SH-SY5Y (cell line): ENCODE data around the gene HMCN2.

Experiments used
- GATA2 ChIP-seq: IDR thresholded peaks from 2 replicates; pipeline ENCODE4 v1.6.1; 2011; ENCODE audit warnings: mild to moderate bottlenecking, low read depth, low read length
- GATA3 ChIP-seq: IDR thresholded peaks from 2 replicates; pipeline ENCODE4 v1.6.1; 2011; ENCODE audit warnings: low read depth, mild to moderate bottlenecking, low read length, moderate library complexity

The HMCN2 gene

DNA sequence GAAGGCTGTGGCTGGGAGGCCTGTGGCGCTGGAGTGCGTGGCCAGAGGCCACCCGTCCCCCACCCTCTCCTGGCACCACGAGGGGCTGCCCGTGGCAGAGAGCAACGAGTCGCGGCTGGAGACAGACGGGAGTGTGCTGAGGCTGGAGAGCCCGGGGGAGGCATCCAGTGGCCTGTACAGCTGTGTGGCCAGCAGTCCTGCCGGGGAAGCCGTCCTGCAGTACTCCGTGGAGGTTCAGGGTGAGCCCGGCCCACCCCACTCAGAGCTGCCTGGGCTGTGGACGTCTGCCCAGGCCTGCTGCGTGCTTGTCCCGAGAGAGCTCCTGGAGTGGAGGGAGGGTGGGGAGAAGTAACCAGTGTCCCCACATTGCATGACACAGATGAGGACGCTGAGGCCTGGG lies 89.2 kb downstream of the HMCN2 start:
- TF ChIP-seq GATA2 = no peak
- no peak for TF ChIP-seq GATA3

DNA sequence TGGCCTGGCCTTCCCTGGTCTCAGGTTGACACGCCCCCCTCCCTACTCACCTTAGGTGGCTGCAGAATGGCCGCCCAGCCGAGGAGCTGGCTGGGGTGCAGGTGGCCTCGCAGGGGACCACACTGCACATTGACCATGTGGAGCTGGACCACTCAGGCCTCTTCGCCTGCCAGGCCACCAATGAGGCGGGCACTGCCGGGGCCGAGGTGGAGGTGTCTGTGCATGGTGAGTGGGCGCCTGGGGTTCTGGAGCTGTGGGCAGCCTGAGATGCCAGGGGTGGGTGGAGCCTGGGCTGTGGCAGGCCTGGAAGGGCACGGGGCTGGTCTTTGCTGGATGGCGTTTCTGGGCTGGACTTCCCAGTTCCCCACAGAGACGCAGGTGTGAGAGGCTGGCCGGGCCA lies 90.5 kb downstream of the HMCN2 start:
- TF ChIP-seq GATA2 (no peak), GATA3 (no peak)

DNA sequence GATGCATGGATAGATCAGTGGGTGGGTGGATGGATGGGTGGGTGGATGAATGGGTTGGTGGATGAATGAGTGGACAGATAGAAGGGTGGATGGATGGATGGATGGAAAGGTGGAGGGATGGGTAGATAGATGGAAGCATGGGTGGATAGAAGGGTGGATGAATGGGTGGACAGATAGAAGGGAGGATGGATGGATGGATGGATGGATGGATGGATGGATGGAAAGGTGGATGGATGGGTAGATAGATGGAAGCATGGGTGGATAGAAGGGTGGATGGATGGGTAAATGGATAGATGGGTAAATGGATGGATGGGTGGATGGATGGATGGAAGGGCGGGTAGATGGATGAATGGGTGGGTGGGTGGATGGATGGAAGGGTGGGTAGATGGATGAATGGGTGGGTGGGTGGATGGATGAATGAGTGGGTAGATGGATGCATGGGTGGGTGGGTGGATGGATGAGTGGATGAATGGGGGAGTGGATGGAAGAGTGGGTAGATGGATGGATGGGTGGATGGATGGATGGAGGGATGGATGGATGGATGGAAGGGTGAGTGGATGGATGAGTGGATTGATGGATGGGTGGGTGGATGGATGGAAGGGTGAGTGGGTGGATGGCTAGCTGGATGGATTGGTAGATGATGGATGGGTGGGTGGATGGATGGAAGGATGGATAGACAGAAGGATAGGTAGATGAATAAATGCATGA lies 91.5 kb downstream of the HMCN2 start:
- TF ChIP-seq GATA2 (no peak), GATA3 (no peak)

DNA sequence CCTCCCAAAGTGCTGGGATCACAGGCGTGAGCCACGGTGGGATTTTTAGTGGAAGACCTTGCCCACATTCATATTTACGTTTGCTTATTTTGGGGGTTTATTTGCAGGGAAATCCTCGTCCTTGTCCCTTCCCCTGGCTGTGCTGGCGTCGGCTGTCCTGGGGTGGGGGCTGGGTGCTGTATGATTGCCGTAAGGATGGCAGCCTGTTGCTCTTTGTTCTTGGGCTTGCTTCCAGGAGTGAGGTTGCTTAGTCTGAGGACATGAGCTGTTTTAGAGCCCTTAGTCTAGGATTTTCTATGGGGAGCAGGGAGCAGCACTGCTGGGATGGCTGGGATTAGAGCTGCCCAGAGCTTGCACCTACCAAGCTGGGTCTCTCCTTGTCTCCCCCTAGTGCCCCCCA lies 93.4 kb downstream of the HMCN2 start:
- TF ChIP-seq GATA3 (no peak), GATA2 (no peak)

DNA sequence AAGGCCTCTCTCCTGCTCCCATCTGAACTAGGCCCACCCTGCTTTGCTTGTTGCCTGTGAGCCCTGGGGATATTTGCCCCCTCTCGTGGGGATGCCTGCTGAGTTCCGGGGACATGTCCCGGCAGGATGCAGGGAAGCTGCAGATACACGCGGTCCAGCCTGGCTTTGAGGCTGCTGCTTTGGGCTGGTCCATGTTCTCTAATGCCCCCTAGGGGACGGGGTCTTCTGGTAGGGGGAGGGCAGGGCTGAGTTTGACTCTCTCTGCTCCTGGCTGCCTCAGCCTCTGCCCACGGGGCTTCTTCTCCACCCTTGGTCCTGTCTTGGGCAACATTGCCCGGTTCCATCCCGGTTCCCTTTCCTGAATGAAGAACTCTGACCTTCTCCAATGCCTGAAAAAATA lies 94.3 kb downstream of the HMCN2 start:
- no peak for TF ChIP-seq GATA2
- no peak for TF ChIP-seq GATA3

DNA sequence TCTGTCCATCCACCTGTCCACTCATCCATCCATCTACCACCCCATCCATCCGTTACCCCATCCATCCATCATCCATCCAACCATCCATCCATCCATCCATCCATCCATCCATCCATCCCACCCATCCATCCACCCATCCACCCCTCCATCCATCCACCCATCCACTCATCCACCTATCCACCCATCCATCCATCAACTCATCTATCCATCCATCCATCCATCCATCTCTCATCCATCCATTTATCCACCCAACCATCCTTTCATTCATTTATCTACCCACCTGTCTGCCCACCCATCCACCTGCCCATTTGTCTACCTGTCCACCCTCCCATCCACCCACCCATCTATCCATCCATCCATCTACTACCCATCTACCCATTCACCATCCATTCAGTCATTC lies 95.1 kb downstream of the HMCN2 start:
- no peak for TF ChIP-seq GATA3
- no peak for TF ChIP-seq GATA2

DNA sequence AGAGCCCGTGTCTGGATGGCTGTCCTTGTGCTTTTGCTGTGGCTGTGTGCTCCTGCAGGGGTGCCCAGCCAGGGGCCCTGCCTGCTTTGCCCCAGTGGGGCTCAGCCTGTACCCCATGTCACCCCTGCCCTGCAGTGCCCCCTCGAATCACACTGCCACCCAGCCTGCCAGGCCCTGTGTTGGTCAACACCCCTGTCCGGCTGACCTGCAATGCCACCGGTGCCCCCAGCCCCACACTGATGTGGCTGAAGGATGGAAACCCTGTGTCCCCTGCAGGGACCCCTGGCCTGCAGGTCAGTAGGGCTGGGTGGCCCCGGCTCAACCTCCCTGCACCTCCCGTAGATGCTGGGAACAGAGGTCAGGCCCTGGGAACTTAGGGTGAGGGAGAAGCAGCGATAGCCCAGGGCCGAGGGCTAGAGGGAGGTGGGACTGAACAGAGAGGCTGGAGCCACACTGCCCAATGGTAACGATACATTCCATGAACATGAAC lies 96.4 kb downstream of the HMCN2 start:
- TF ChIP-seq GATA3 (no peak), GATA2 (no peak)

DNA sequence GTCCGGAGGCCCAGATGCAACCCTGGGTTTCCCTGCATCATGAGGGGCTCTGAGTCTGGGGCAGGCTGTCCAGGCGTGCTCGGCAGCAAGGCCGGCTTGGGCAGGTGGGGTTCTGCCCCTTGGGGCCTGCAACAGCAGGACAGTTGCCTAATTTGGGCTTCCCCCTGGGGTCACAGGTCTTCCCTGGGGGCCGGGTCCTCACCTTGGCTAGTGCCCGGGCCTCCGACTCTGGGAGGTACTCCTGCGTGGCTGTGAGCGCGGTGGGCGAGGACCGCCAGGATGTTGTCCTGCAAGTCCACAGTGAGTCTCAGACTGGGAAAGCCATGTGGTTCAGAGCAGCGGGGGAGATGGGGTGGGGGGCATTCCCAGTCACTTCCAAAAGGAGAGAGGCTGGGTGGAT lies 97.1 kb downstream of the HMCN2 start:
- no peak for TF ChIP-seq GATA2
- TF ChIP-seq GATA3 = no peak

DNA sequence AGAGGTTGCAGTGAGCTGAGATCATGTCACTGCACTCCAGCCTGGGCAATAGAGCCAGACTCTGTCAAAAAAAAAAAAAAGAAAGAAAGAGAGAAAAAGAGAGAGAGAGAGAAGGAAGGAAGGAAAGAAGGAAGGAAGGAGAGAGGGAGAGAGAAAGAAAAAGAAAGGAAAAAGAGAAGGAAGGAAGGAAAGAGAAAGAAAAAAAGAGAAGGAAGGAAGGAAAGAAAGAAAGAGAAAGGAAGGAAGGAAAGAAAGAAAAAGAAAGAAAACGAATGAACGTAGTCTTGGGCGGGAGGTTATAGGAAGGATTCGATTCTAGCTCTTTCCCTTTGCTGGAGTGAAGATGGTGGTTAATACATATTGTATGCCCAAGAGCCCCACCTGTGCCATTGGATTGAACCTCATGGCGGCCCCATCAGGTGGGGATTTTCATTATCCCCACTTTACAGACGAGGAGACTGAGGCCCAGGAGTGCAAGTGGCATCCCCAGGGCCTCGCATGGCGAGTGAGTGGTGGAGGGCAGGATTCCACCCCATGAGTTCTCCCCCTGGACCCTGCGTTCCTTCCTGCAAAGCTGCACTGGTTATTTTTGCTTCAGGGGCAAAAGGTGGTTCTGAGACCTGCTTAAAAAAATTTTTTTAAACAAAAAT lies 98.3 kb downstream of the HMCN2 start:
- TF ChIP-seq GATA2 = no peak
- TF ChIP-seq GATA3 = no peak

DNA sequence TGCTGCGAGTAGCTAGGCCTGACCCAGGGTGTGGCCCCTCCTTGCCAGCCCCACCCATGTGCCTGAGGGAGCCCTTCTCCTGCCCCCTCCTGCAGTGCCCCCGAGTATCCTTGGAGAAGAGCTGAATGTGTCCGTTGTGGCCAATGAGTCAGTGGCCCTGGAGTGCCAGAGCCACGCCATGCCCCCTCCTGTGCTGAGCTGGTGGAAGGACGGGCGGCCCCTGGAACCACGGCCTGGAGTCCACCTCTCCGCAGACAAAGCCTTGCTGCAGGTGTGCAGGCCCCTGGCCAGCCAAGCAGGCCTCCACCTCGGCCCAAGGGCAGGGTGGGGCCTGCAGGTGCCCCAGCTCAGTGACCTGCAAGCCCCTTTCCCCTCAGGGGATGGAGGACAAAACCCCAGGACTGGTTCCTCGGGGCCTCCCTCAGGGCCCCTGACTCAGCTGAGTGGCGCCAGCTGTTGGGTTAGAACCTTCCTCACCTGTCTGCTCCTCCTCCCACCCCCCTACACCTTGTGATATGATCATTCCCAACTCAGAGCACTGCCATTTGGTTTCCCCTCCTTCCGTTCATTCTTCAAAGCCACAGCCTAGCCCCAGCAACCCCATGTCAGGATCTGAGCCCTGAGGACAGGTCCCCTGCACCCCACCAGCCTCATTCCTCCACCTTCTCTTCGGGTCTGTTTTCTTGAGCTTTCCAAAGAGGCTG lies 99.2 kb downstream of the HMCN2 start:
- no peak for TF ChIP-seq GATA2
- TF ChIP-seq GATA3 = no peak

DNA sequence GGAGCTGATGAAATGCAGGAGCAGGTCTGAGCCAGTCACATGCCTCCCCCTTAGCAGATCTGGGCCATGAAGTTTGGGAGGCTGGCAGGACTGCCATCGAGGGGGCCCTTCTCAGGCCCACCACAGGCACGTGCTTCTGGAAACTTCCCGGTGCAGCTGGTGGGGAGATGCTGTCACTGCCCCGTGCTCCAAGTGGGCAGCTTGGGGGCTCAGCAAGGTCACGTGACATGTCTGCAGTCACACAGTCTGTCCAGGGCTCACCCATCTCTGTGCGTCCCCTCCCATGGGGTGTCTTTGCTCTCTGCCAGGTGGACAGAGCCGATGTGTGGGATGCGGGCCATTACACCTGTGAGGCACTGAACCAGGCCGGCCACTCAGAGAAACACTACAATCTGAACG lies 99.8 kb downstream of the HMCN2 start:
- TF ChIP-seq GATA3 = no peak
- no peak for TF ChIP-seq GATA2

DNA sequence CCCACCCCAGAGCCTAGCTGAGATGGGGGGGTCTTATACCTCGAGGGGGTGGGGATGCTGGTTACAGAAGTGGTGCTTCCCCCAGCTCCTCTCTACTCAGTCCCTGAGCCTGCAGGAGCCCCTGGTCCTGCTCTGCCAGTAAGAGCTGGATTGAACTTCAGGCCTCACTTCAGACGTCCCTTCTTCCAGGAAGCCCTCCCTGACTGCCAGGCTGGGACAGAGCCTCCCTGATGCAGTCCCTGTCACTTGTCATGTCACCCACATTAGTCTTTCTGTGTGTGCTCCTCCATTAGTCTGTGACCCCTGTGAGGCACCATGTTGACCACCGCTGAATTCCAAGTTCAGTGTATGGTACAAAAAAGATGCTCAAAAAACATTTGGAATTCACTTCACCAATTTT lies 100.5 kb downstream of the HMCN2 start:
- TF ChIP-seq GATA2 (no peak), GATA3 (no peak)

DNA sequence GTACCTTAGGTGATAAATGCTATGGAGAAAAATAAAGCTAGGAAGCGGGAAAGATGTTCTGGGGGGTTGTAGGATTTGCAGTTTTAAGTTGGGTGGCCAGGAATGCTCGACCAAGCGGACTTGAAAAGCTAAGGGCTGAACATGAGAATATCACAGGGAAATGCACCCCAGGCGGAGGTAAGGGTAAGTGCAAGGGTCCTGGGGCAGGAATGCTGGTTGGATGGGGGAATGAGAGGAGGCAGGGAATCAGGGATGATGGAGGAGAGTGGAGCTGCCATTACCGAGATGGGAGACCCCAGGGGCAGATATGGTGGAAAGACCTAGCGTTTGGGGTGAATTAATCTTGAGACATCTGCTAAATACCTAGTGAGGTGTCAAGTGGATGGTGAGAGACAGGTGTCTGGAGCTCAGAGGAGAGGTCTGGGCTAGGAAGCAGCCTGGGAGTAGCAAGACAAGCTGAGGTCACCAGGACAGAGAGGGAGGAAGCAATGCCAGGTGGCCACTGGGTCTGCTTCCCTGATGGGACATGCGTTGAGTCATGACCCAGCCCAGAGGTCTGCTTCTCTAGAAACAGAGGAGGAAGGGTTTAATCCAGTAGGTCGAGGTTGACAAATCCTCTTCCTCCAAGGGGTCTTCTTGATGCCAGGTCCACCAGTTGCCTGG lies 101.5 kb downstream of the HMCN2 start:
- TF ChIP-seq GATA2 (no peak), GATA3 (no peak)

DNA sequence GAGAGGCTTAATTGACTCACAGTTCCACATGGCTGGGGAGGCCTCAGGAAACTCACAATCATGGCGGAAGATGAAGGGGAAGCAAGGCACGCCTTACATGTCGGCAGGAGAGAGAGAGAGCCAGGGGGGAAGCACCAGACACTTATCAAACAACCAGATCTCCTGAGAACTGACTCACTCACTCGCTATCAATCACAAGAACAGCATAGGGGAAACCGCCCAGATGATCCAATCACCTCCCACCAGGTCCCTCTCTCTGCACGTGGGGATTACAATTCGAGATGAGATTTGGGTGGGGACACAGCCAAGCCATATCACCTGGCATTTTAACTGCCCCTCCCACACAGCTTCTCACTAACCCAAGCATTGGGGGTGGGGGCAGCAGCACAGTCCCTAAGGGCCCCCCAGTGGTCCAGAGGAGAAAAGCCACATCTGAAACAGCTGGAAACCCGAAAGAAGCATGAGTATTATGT lies 103.1 kb downstream of the HMCN2 start:
- TF ChIP-seq GATA3 (no peak), GATA2 (peak; percentile 51; the same call in 1 of the 2 replicates)

DNA sequence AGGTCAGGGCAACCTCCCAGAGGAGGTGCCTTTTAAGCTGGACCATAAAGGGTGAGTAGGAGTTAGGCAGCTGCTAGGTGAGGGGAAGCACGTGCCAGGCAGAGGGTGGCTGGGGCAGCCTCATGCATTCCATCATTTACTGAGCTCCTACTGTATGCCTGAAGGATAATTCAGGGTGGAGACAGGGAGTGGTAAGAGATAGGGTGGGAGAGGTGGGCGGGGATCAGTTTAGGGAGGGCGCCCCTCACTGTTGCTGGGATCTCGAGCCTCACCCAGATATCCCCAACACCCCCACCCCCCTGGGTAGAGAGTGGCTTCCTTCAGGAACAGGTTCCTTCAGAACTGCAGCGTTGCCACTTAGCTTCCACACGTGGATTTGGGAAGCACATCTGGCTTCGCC lies 104.7 kb downstream of the HMCN2 start:
- TF ChIP-seq GATA3 = no peak
- no peak for TF ChIP-seq GATA2
